ENCODE data around the gene C8G.

C8G gene

DNA sequence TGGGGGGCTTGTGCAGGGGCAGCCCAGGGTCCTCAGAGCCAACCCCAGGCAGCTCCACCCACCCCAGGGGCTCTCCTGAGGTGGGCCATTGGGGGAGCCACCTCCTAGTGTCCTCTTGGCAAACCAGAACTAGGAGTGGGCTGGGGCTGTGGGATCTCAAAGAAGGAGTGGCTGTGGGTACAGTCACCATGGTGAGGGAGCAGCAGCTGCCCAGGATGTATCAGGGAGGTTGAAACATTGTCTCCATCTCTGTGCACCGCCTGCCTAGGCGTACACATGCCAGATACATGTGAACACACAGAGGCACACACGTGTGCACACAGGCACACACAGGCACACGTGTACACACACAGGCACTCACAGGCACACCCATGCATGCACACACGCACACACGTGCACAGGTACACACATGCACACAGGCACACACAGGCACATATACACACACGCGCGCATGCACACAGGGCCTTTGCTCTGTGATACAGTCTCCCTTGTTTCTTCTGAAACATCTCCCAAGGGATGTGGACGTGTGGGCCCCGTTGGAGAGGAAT lies 17.7 kb downstream of the C8G start:
- ATAC-seq (ENCODE audit: insufficient read depth, low read depth) (no peak), DNase-seq (no peak)
- H3K9me3 ChIP-seq (ENCODE audit: insufficient read depth, low read length, severe bottlenecking): no peaks in the 10 kb centered on the region
- TF ChIP-seq EZH2 (IDR thresholded peaks at IDR 0.05; ENCODE audit: borderline replicate concordance, low read depth, low read length, severe bottlenecking): no peak
- TF ChIP-seq CTCF (IDR thresholded peaks at IDR 0.05; ENCODE audit: borderline replicate concordance, extremely low read depth, low read length, poor library complexity, severe bottlenecking): no peak
- no peaks in the 10 kb centered on the region for H3K79me2 ChIP-seq (ENCODE audit: insufficient read depth, low read length)
- H3K36me3 ChIP-seq (ENCODE audit: insufficient read depth, low read length): no peaks in the 10 kb centered on the region
- no peak overlapping the region for H3K4me2 ChIP-seq (ENCODE audit: insufficient read depth, low read length)
- H2AFZ ChIP-seq (ENCODE audit: low read depth, low read length): no peak overlapping the region
- H3K27me3 ChIP-seq (ENCODE audit: insufficient read depth, low read length, poor library complexity): peaks cover 8% of the 10 kb centered on the region
- H3K9ac ChIP-seq (ENCODE audit: low read depth, low read length): no peak overlapping the region
- H4K20me1 ChIP-seq (ENCODE audit: insufficient read depth, low read length): no peaks in the 10 kb centered on the region
- peaks cover 9% of the 10 kb centered on the region for H3K4me1 ChIP-seq (ENCODE audit: insufficient read depth, low read length)
- H3K4me3 ChIP-seq (ENCODE audit: low read depth in 1 of 2, low read length in 2 of 2): no peak overlapping the region
- no peak overlapping the region for H3K27ac ChIP-seq (ENCODE audit: low read length)

DNA sequence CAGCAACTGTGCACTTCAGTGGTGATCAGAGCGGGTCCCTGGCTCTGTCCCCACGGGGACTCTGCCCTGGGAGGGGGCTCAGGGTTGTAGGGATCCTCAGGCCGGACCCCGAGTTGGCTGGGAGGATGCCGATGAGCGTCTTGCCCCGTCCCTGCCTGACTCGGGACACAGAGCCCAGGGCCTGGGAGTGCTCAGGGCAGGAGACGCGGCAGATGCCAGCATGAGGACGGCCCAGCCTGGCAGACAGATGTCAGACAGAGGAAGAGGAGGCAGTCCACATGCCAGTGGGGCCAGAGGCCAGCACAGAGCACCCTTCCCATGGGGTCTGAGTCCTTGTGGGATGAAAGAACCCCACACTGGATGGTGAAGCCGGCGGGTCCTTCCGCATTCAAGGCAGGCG lies 18.3 kb downstream of the C8G start:
- Histone ChIP-seq H3K27me3 (ENCODE audit: insufficient read depth, low read length, poor library complexity) (peaks cover 8% of the 10 kb centered on the region), H2AFZ (ENCODE audit: low read depth, low read length) (no peak overlapping the region), H3K27ac (ENCODE audit: low read length) (no peak overlapping the region), H3K4me3 (ENCODE audit: low read depth in 1 of 2, low read length in 2 of 2) (no peak overlapping the region), H4K20me1 (ENCODE audit: insufficient read depth, low read length) (no peaks in the 10 kb centered on the region), H3K9me3 (ENCODE audit: insufficient read depth, low read length, severe bottlenecking) (no peaks in the 10 kb centered on the region), H3K9ac (ENCODE audit: low read depth, low read length) (no peak overlapping the region), H3K4me1 (ENCODE audit: insufficient read depth, low read length) (peaks cover 9% of the 10 kb centered on the region), H3K4me2 (ENCODE audit: insufficient read depth, low read length) (no peak overlapping the region), H3K36me3 (ENCODE audit: insufficient read depth, low read length) (no peaks in the 10 kb centered on the region), H3K79me2 (ENCODE audit: insufficient read depth, low read length) (no peaks in the 10 kb centered on the region)
- no peak for ATAC-seq (ENCODE audit: insufficient read depth, low read depth)
- DNase-seq: no peak
- TF ChIP-seq CTCF (IDR thresholded peaks at IDR 0.05; ENCODE audit: borderline replicate concordance, extremely low read depth, low read length, poor library complexity, severe bottlenecking) (no peak), EZH2 (IDR thresholded peaks at IDR 0.05; ENCODE audit: borderline replicate concordance, low read depth, low read length, severe bottlenecking) (no peak)

- Histone ChIP-seq H3K36me3 (ENCODE audit: insufficient read depth, low read length) (no peaks in the 10 kb centered on the region), H4K20me1 (ENCODE audit: insufficient read depth, low read length) (no peaks in the 10 kb centered on the region), H3K9ac (ENCODE audit: low read depth, low read length) (no peak overlapping the region), H3K27me3 (ENCODE audit: insufficient read depth, low read length, poor library complexity) (peaks cover 8% of the 10 kb centered on the region), H3K4me3 (ENCODE audit: low read depth in 1 of 2, low read length in 2 of 2) (no peak overlapping the region), H3K27ac (ENCODE audit: low read length) (no peak overlapping the region), H3K9me3 (ENCODE audit: insufficient read depth, low read length, severe bottlenecking) (no peaks in the 10 kb centered on the region), H3K4me2 (ENCODE audit: insufficient read depth, low read length) (no peak overlapping the region), H2AFZ (ENCODE audit: low read depth, low read length) (no peak overlapping the region), H3K79me2 (ENCODE audit: insufficient read depth, low read length) (no peaks in the 10 kb centered on the region), H3K4me1 (ENCODE audit: insufficient read depth, low read length) (peaks cover 9% of the 10 kb centered on the region)
- ATAC-seq (ENCODE audit: insufficient read depth, low read depth) (no peak), DNase-seq (no peak)
- no peak for TF ChIP-seq CTCF (IDR thresholded peaks at IDR 0.05; ENCODE audit: borderline replicate concordance, extremely low read depth, low read length, poor library complexity, severe bottlenecking)
- TF ChIP-seq EZH2 (IDR thresholded peaks at IDR 0.05; ENCODE audit: borderline replicate concordance, low read depth, low read length, severe bottlenecking): no peak
Measured at GRCh38 chr9:136963751-136964150, 18.7 kb downstream of the C8G start.
